SK-N-SH (cell line): ENCODE data around the gene DNAJC17. TPM values are rescaled to one million over a fixed set of nuclear protein-coding genes. Genes with fewer than 3 reads are reported as not detected.

Experiments used
- CTCF ChIA-PET: fragments of 300-600, 350-600 bp; formaldehyde crosslinking; extraction: SDS; loops from one replicate; lab custom pipeline; 2021; lab: Yijun Ruan, JAX
- POLR2A ChIA-PET: fragments of 350-600 bp; sonication (Branson Sonifier 250); formaldehyde crosslinking; extraction: SDS; loops from one replicate; lab custom pipeline; 2020; ENCODE audit warnings: antibody characterized with exemption, inconsistent platforms; lab: Yijun Ruan, JAX
- DNase-seq: peaks from one replicate; pipeline ENCODE4 v3.0.0; 2012
- H2AFZ ChIP-seq: fragments of 200-600 bp; sonication (generic); 2 replicates; pipeline ENCODE4 v1.8.1; 2016; ENCODE audit warnings: antibody characterized with exemption, mild to moderate bottlenecking, low read depth
- H3F3A ChIP-seq: fragments of 200-600 bp; sonication (generic); replicated peaks from 2 replicates; pipeline ENCODE3; 2016; ENCODE audit warnings: antibody characterized with exemption, mild to moderate bottlenecking; ENCODE audit not compliant: insufficient read depth
- H3K27ac ChIP-seq, 2 experiments: fragments of 200-500 bp in 1 of 2; fragments of 200-600 bp in 1 of 2; sonication (Bioruptor generic) in 1 of 2; sonication (generic), shearing (Covaris generic) in 1 of 2; 2 replicates each; pipeline versions ENCODE4 v1.5.1 to v1.6.1; 2014 to 2016; ENCODE audit warnings: low read depth in 2 of 2, inconsistent platforms in 1 of 2, low read length in 1 of 2, mild to moderate bottlenecking in 1 of 2, mixed read lengths in 1 of 2
- H3K27me3 ChIP-seq: fragments of 200-600 bp; sonication (generic), shearing (Covaris generic); 2 replicates; pipeline ENCODE4 v1.6.1; 2016; ENCODE audit warnings: mixed run types; ENCODE audit not compliant: insufficient read depth
- H3K36me3 ChIP-seq, 2 experiments: fragments of 200-500 bp in 1 of 2; fragments of 200-600 bp in 1 of 2; sonication (Bioruptor generic) in 1 of 2; sonication (generic) in 1 of 2; replicated peaks in 1 of 2; 2 replicates each; pipeline versions ENCODE3 to v1.5.1; 2014 to 2016; ENCODE audit warnings: low read length in 1 of 2, mild to moderate bottlenecking in 1 of 2; ENCODE audit not compliant: insufficient read depth in 2 of 2, control insufficient read depth in 1 of 2
- H3K4me1 ChIP-seq, 2 experiments: fragments of 200-500 bp in 1 of 2; fragments of 200-600 bp in 1 of 2; sonication (Bioruptor generic) in 1 of 2; sonication (generic), shearing (Covaris generic) in 1 of 2; 2 replicates each; pipeline versions ENCODE4 v1.5.1 to v1.6.1; 2014 to 2016; ENCODE audit warnings: low read depth in 1 of 2, low read length in 1 of 2, mixed run types in 1 of 2; ENCODE audit not compliant: insufficient read depth in 2 of 2, control insufficient read depth in 1 of 2
- H3K4me2 ChIP-seq: fragments of 200-600 bp; sonication (generic), shearing (Covaris generic); 2 replicates; pipeline ENCODE4 v1.6.1; 2017; ENCODE audit warnings: mixed run types
- H3K4me3 ChIP-seq, 2 experiments: fragments of 200-500 bp in 1 of 2; fragments of 200-600 bp in 1 of 2; sonication (Bioruptor generic) in 1 of 2; sonication (generic), shearing (Covaris generic) in 1 of 2; 2 replicates each; pipeline versions ENCODE4 v1.5.1 to v1.8.1; 2014 to 2016; ENCODE audit warnings: low read depth in 2 of 2, inconsistent platforms in 1 of 2, low read length in 1 of 2, mild to moderate bottlenecking in 1 of 2, mixed read lengths in 1 of 2, moderate library complexity in 1 of 2
- H3K79me2 ChIP-seq: fragments of 200-600 bp; sonication (generic); 2 replicates; pipeline ENCODE4 v1.8.1; 2017; ENCODE audit warnings: mild to moderate bottlenecking; ENCODE audit not compliant: insufficient read depth
- H3K9ac ChIP-seq: fragments of 200-600 bp; sonication (generic); 2 replicates; pipeline ENCODE4 v1.6.1; 2017; ENCODE audit warnings: mixed run types
- H3K9me2 ChIP-seq: fragments of 200-600 bp; sonication (generic); 2 replicates; pipeline ENCODE4 v1.6.1; 2017; ENCODE audit warnings: mixed run types
- H3K9me3 ChIP-seq: fragments of 200-600 bp; sonication (generic); 2 replicates; pipeline ENCODE4 v1.6.1; 2017; ENCODE audit warnings: mixed run types, mild to moderate bottlenecking, moderate library complexity
- H4K20me1 ChIP-seq: fragments of 200-600 bp; sonication (generic); 2 replicates; pipeline ENCODE4 v1.6.1; 2017; ENCODE audit warnings: mild to moderate bottlenecking, mixed run types; ENCODE audit not compliant: insufficient read depth
- CTCF ChIP-seq: fragments of 200-600 bp; sonication (generic); IDR thresholded peaks from 2 replicates; pipeline ENCODE4 v1.6.1; 2017; ENCODE audit warnings: antibody characterized with exemption, mild to moderate bottlenecking, moderate library complexity
- FOXM1 ChIP-seq: IDR thresholded peaks from 2 replicates; pipeline ENCODE4 v1.4.0; 2012; ENCODE audit warnings: low read depth, mild to moderate bottlenecking
- MXI1 ChIP-seq: IDR thresholded peaks from 2 replicates; pipeline ENCODE4 v1.6.1; 2012; ENCODE audit warnings: mild to moderate bottlenecking, low read depth, low read length, improper control_type of control experiment
- NFIC ChIP-seq: IDR thresholded peaks from 2 replicates; pipeline ENCODE4 v1.4.0; 2012; ENCODE audit warnings: borderline replicate concordance
- REST ChIP-seq: IDR thresholded peaks from 2 replicates; pipeline ENCODE4 v1.6.1; 2012; ENCODE audit warnings: mild to moderate bottlenecking, low read depth, low read length, moderate library complexity
- SIN3A ChIP-seq: IDR thresholded peaks from 2 replicates; pipeline ENCODE4 v1.6.1; 2012; ENCODE audit warnings: low read depth, mild to moderate bottlenecking, low read length, moderate library complexity, borderline replicate concordance
- SMC3 ChIP-seq: IDR thresholded peaks from 2 replicates; pipeline ENCODE4 v1.6.1; 2012; ENCODE audit warnings: low read depth, low read length, improper control_type of control experiment
- TCF12 ChIP-seq: IDR thresholded peaks from 2 replicates; pipeline ENCODE4 v1.4.0; 2012
- YY1 ChIP-seq: IDR thresholded peaks from 2 replicates; pipeline ENCODE4 v1.4.0; 2012; ENCODE audit warnings: low read depth, mild to moderate bottlenecking
- WGBS: methylation state at CpG from one replicate; pipeline ENCODE4 v1.1.6; 2017; ENCODE audit warnings: low lambda C conversion rate; 5-methylcytosine and 5-hydroxymethylcytosine counted together
- polyA plus RNA-seq, 3 experiments: library from polyadenylated mRNA; depleted of rRNA; stranded (reverse); fragments of >200 nt; gene quantifications; 2 replicates each; pipeline ENCODE4 v1.2.3, GENCODE V29; 2012
- TF ChIP-seq, protein P1 (sequence below): IDR thresholded peaks from 2 replicates; pipeline ENCODE4 v1.4.0; 2012; ENCODE audit warnings: low read depth, borderline replicate concordance
- TF ChIP-seq, protein P2 (sequence below): IDR thresholded peaks from 2 replicates; pipeline ENCODE4; 2012
- TF ChIP-seq, protein P3 (sequence below): fragments of 150-350 bp; IDR thresholded peaks from 2 replicates; pipeline ENCODE4 v1.6.1; 2017; ENCODE audit warnings: antibody characterized with exemption, low read length, low read depth, borderline replicate concordance

Gene DNAJC17
- polyA plus RNA-seq, 1 of the 3 experiments (the other 2 are of a cell fraction), result 61.6 TPM

DNA sequence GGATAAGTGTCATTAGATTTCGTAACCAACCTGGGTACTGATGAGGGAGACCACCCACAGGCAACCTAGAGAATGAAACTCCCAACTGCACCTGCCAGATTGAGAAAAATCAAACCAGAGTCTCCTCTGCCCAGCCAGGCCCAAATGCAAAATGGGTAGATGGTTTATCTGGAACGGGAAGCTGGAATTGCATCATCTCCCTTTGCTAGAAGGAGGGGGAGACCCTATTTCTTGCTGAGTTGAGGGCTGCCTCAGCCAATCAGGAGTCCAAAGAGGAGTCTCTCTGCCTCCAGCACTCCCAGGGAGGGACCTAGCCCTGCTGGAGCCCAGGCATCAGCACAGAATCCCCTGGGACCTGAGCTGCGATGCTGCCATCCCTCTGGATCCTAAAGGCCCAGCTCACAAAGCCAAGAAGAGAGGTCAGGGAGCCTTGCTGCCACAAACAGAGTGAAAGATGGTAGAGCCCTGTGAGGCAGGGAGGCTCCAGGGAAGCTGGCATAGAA is 60.3 kb downstream of the DNAJC17 start:
- peaks cover 0 to 4% of the 10 kb centered on the region in 2 experiments; a peak in 1 of 4 replicates for H3K4me1 ChIP-seq
- no peaks in the 10 kb centered on the region for H3K27me3 ChIP-seq
- no peaks in the 10 kb centered on the region for H3K9me3 ChIP-seq
- H3K4me3 ChIP-seq, result no peak overlapping the region
- no peak overlapping the region for H2AFZ ChIP-seq
- peaks cover 8% of the 10 kb centered on the region; the same call in 1 of the 2 replicates for H3K79me2 ChIP-seq
- TF ChIP-seq SMC3 (no peak), MXI1 (no peak), SIN3A (no peak), TCF12 (no peak), YY1 (no peak), REST (no peak)
- TF ChIP-seq, protein P1, sequence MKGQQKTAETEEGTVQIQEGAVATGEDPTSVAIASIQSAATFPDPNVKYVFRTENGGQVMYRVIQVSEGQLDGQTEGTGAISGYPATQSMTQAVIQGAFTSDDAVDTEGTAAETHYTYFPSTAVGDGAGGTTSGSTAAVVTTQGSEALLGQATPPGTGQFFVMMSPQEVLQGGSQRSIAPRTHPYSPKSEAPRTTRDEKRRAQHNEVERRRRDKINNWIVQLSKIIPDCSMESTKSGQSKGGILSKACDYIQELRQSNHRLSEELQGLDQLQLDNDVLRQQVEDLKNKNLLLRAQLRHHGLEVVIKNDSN, result no peak
- TF ChIP-seq, protein P2, sequence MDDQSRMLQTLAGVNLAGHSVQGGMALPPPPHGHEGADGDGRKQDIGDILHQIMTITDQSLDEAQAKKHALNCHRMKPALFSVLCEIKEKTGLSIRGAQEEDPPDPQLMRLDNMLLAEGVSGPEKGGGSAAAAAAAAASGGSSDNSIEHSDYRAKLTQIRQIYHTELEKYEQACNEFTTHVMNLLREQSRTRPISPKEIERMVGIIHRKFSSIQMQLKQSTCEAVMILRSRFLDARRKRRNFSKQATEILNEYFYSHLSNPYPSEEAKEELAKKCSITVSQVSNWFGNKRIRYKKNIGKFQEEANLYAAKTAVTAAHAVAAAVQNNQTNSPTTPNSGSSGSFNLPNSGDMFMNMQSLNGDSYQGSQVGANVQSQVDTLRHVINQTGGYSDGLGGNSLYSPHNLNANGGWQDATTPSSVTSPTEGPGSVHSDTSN, result no peak
- POLR2A ChIA-PET, result interaction anchor here (1.1 to 2.1 kb wide), 4 partner anchors 10 to 36 kb away, joined by 5 to 9 read pairs (median 7); partner anchors contain the start of gene C15orf62
- no peak overlapping the region for H3K9ac ChIP-seq
- no peaks in the 10 kb centered on the region for H3K9me2 ChIP-seq
- CTCF ChIA-PET, result interaction anchor here (0.5 to 20.8 kb wide), 26 partner anchors 10 to 147 kb away, joined by 3 to 555 read pairs (median 6); partner anchors contain the start of genes C15orf62, DNAJC17, GCHFR and SPINT1
- no peak overlapping the region for H3K4me2 ChIP-seq
- peaks cover 35 to 38% of the 10 kb centered on the region in 2 experiments for H3K36me3 ChIP-seq
- peak overlapping the region in 1 of 2 experiments; percentile 51; a peak in 1 of 4 replicates for H3K27ac ChIP-seq
- H4K20me1 ChIP-seq, result no peaks in the 10 kb centered on the region
- peaks cover 6% of the 10 kb centered on the region for H3F3A ChIP-seq
- DNase-seq, result peak; percentile 31
- whole genome bisulfite sequencing, result 73% methylated on average over 3 of the region's 3 CpGs

DNA sequence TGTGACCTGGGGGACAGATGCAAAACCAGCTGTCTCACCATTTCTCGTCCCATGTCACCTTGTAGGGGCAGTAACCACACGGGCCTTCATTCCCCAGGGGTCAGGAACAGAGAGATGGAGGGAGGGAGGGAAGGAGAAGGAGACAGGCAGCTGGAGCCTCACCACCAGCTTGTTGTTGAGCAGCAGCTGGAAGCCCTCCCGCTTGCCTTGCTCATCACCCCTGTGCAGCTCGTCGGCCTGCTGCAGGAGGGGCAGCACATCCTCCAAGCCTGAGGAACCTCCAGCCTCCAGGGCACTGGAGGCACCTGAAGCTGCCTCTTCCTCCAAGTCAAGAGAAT is 62.5 kb downstream of the DNAJC17 start:
- no peaks in the 10 kb centered on the region for H3K27me3 ChIP-seq
- CTCF ChIA-PET, result interaction anchor here (0.6 to 20.8 kb wide), 3 partner anchors 33 to 1741 kb away, joined by 3 to 555 read pairs (median 4); partner anchors contain the start of genes C15orf62 and GCHFR

More for the DNA sequence above, 62.5 kb downstream of the DNAJC17 start:
- no peak overlapping the region for H3K4me3 ChIP-seq
- POLR2A ChIA-PET, result no interaction called here
- H3K4me2 ChIP-seq, result no peak overlapping the region
- H3K27ac ChIP-seq, result no peak overlapping the region
- peaks cover 28 to 38% of the 10 kb centered on the region in 2 experiments for H3K36me3 ChIP-seq
- DNase-seq, result no peak
- no peaks in the 10 kb centered on the region for H4K20me1 ChIP-seq
- 88% methylated on average over 2 of the region's 5 CpGs for WGBS
- no peaks in the 10 kb centered on the region for H3K79me2 ChIP-seq
- no peak overlapping the region for H3K9ac ChIP-seq
- H3K9me3 ChIP-seq, result no peaks in the 10 kb centered on the region
- TF ChIP-seq NFIC (no peak), CTCF (no peak), SMC3 (no peak), SIN3A (no peak), FOXM1 (no peak)
- TF ChIP-seq, protein P3, sequence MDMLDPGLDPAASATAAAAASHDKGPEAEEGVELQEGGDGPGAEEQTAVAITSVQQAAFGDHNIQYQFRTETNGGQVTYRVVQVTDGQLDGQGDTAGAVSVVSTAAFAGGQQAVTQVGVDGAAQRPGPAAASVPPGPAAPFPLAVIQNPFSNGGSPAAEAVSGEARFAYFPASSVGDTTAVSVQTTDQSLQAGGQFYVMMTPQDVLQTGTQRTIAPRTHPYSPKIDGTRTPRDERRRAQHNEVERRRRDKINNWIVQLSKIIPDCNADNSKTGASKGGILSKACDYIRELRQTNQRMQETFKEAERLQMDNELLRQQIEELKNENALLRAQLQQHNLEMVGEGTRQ, result no peak
- H3K9me2 ChIP-seq, result no peaks in the 10 kb centered on the region
- H3K4me1 ChIP-seq, result peaks cover 0 to 4% of the 10 kb centered on the region in 2 experiments; a peak in 1 of 4 replicates
- peaks cover 6% of the 10 kb centered on the region for H3F3A ChIP-seq
- H2AFZ ChIP-seq, result no peak overlapping the region
